Testis (tissue), 2 donors: ENCODE data around the gene ARHGAP12.

ENCODE experiments used
- POLR2A ChIP-seq: fragments of 450-650 bp; IDR thresholded peaks from one replicate; pipeline ENCODE4 v1.6.1; 2017; ENCODE audit warnings: antibody characterized with exemption, mild to moderate bottlenecking, moderate library complexity
- TF ChIP-seq, protein P1 (sequence below), 3 experiments: fragments of 450-650 bp in 2 of 3; fragments of 200-600 bp in 1 of 3; sonication (generic) in 1 of 3; IDR thresholded peaks; one replicate each; pipeline ENCODE4 v1.5.1; 2016 to 2019; ENCODE audit warnings: antibody characterized with exemption in 3 of 3, mild to moderate bottlenecking in 2 of 3, moderate library complexity in 1 of 3

DNA sequence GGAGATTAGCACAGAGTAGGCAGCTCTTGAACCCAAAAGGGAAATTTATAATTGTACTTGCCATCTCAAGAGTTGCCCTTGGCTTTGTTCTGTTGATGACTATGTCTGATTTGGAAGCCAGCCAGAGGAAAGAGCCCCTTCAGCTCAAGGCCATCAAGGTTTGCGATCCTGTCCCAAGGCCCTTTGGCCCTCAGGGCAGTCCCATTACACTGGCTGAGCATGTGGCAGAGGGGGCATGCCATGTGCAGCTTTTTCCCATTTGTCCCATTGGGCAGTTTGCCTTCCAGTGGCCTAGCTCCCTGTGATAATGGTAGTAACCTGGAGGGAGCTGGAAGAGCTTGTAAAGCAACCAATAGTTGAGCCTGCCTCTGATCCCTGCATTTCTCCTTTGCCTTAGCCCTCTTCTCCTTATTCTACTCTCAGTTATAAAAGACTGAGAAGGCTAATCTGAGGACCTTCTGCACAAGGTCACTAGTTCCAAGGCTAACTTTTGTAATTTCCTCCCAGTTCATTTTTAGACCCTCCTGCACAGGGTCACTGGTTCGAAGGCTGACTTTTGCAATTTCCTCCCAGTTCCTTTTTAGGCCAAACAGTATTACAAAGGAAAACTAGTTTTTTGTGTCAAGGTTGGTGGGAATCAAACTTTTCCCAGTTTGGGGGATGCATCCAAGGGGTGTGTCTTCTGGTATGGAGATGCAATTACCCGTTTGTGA lies 31.0 kb upstream of the ARHGAP12 start:
- no peak for TF ChIP-seq POLR2A
- TF ChIP-seq, protein P1, sequence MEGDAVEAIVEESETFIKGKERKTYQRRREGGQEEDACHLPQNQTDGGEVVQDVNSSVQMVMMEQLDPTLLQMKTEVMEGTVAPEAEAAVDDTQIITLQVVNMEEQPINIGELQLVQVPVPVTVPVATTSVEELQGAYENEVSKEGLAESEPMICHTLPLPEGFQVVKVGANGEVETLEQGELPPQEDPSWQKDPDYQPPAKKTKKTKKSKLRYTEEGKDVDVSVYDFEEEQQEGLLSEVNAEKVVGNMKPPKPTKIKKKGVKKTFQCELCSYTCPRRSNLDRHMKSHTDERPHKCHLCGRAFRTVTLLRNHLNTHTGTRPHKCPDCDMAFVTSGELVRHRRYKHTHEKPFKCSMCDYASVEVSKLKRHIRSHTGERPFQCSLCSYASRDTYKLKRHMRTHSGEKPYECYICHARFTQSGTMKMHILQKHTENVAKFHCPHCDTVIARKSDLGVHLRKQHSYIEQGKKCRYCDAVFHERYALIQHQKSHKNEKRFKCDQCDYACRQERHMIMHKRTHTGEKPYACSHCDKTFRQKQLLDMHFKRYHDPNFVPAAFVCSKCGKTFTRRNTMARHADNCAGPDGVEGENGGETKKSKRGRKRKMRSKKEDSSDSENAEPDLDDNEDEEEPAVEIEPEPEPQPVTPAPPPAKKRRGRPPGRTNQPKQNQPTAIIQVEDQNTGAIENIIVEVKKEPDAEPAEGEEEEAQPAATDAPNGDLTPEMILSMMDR (IDR thresholded peaks at IDR 0.05) = no peak
